Activated T-cell treated with anti-CD3 and anti-CD28 coated beads for 4 hours (primary cell): ENCODE results near the gene HAUS2.

Experiments
- DNase-seq: peaks from one replicate; pipeline ENCODE4 v3.0.0-alpha.2; 2020

Gene HAUS2

DNA sequence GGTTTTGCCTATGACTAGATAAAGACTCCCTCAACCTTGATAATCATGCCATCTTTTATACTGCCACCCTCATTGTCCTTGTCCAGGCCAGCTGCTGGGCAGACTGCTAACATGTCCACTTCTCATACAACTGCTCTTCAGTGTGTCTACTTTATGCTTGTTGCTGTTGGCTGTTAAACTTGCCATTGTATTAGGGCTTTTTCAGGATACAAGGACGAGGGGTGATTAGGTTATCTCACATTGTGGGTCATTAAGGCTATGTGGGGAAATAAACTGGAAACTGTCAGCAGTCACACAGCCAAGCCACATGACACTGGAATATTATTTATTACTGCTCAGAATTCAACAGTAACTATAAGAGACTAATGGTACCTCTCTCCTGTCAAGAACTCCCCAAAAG, 62.9 kb downstream of the HAUS2 start:
- DNase-seq = no peak

DNA sequence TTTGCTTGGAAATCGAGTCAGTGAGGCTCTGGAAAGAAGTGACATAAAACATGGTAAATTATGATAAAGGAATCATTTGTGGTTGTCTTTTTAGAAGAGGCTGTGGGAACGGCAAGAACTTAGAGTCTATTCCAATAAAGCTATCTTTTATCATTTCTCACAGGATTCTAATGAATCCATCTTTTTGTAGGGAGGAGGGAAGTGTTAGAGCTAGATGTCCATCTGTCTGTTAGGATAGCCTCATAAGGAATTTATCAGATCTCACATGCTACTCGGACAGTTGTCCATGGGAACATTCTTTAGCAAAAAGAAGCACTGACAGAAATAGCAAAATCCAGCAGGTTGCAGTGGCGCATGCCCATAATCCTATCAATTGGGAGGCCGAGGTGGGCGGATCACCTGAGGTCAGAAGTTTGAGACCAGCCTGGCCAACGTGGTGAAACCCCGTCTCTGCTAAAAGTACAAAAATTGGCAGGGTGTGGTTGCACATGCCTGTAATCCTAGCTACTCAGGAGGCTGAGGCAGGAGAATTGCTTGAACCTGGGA, 63.8 kb downstream of the HAUS2 start:
- DNase-seq = no peak

- DNase-seq = no peak
Measured at GRCh38 chr15:42616107-42616506, 67.5 kb downstream of the HAUS2 start.
